Tibial artery (tissue), 4 donors: ENCODE measurements around the gene KRTAP10-7.
"Not testable (repeated sequence)": the region's sequence is repeated elsewhere in the genome, so short reads cannot be mapped to it uniquely, and the experiment has no call there.

ENCODE experiments used
- DNase-seq, 2 donors: peaks; one replicate each; pipeline ENCODE4 v3.0.0-alpha.2; 2019
- H3K27ac ChIP-seq, 2 donors: fragments of 200-600 bp; sonication (generic) in 1 of 2; 1 replicate in 1 of 2; 2 replicates in 1 of 2; pipeline ENCODE4 v1.5.1; 2018 to 2019; ENCODE audit warnings: mild to moderate bottlenecking in 1 of 2
- H3K27me3 ChIP-seq, 2 donors: fragments of 200-600 bp; sonication (generic) in 1 of 2; one replicate each; pipeline versions ENCODE4 v1.5.1 to v1.6.0; 2016 to 2019
- H3K36me3 ChIP-seq, 3 donors: fragments of 200-600 bp; sonication (generic) in 2 of 3; one replicate each; pipeline ENCODE4 v1.5.1; 2016 to 2019; ENCODE audit warnings: mild to moderate bottlenecking in 2 of 3
- H3K4me1 ChIP-seq, 4 donors: fragments of 200-600 bp; sonication (generic) in 2 of 4; 1 replicate in 3 of 4; 2 replicates in 1 of 4; pipeline ENCODE4 v1.5.1; 2016 to 2019
- H3K4me3 ChIP-seq, 2 donors: fragments of 200-600 bp; sonication (generic) in 1 of 2; 1 replicate in 1 of 2; 2 replicates in 1 of 2; pipeline ENCODE4 v1.5.1; 2018 to 2019; ENCODE audit warnings: mild to moderate bottlenecking in 2 of 2
- H3K9me3 ChIP-seq, 3 donors: fragments of 200-600 bp; sonication (generic) in 1 of 3; one replicate each; pipeline ENCODE4 v1.5.1; 2016 to 2019
- intact Hi-C: fragments of 100-400 bp; cut with DNase I; formaldehyde crosslinking; loops from one replicate; pipeline ENCODE4 v1.15.0; 2023; ENCODE audit warnings: low total_unique reads
- TF ChIP-seq, protein P1 (sequence below), 2 experiments: fragments of 200-600 bp in 1 of 2; fragments of 450-650 bp in 1 of 2; IDR thresholded peaks; one replicate each; pipeline ENCODE4 v1.5.1; 2017 to 2019; ENCODE audit warnings: antibody characterized with exemption in 2 of 2, mild to moderate bottlenecking in 1 of 2, moderate library complexity in 1 of 2

The KRTAP10-7 gene

DNA sequence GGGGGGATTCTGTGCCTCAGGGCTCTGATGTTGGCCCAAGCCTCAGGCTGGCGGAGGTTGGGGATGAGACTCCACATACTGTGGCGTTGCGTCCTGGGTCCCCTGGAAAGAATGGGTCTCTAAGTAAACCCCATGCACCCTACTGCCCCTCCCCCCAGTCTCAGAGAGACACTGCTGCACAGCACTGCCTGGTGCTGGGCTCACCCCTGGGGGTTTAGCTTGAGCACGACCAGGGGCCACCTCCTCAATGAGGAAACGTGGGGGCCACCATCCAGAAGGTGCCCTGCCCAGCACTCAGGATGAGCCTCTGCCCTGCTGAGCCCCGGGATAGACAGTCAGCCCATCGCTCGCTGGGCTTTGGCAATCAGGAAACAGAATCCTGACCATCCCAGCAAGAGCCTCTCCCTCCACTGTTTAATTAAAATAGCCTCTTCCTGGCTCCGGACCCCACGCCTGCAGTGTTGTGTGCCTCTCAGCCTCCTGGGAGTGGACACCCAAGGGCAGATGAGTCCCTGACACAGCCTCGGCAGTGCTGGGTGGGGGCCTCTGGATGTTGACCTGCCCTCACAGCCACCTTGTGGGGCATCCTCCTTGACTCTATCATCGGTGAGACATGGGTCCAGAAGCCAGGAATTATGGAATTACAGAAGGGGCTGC is 30.4 kb upstream of the KRTAP10-7 start:
- no peak for DNase-seq

DNA sequence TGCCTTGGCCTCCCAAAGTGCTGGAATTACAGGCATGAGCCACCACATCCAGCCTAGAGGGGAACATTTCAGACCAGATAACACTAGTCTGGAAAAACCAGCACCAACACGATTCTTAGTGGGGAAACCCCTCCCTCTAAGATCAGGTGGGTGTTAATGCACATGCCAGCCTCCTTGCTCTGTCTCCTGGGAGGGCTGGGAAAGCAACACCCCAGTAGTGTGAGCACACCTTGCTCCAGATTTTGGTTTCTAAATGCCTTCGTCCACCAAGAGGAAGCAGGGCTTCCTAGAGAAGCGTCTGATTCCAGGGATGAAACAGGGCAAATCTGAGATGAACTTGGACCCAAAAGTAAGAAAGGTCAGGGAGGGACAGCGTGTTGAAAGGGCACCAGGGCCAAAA is 29.1 kb upstream of the KRTAP10-7 start:
- Histone ChIP-seq H3K27me3 (peaks cover 0 to 40% of the 10 kb centered on the region in 2 donors), H3K36me3 (no peaks in the 10 kb centered on the region), H3K4me1 (no peaks in the 10 kb centered on the region), H3K27ac (no peak overlapping the region), H3K9me3 (peaks cover 0 to 8% (median 5%) of the 10 kb centered on the region in 3 donors), H3K4me3 (no peak overlapping the region)
- TF ChIP-seq, protein P1, sequence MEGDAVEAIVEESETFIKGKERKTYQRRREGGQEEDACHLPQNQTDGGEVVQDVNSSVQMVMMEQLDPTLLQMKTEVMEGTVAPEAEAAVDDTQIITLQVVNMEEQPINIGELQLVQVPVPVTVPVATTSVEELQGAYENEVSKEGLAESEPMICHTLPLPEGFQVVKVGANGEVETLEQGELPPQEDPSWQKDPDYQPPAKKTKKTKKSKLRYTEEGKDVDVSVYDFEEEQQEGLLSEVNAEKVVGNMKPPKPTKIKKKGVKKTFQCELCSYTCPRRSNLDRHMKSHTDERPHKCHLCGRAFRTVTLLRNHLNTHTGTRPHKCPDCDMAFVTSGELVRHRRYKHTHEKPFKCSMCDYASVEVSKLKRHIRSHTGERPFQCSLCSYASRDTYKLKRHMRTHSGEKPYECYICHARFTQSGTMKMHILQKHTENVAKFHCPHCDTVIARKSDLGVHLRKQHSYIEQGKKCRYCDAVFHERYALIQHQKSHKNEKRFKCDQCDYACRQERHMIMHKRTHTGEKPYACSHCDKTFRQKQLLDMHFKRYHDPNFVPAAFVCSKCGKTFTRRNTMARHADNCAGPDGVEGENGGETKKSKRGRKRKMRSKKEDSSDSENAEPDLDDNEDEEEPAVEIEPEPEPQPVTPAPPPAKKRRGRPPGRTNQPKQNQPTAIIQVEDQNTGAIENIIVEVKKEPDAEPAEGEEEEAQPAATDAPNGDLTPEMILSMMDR (IDR thresholded peaks at IDR 0.05): no peak
- DNase-seq: no peak
- intact Hi-C loops: no loop called here

More for the DNA sequence above, 30.4 kb upstream of the KRTAP10-7 start:
- Histone ChIP-seq H3K4me3 (no peak overlapping the region), H3K27ac (no peak overlapping the region), H3K4me1 (no peaks in the 10 kb centered on the region), H3K27me3 (peaks cover 0 to 36% of the 10 kb centered on the region in 2 donors), H3K36me3 (no peaks in the 10 kb centered on the region), H3K9me3 (peaks cover 0 to 8% (median 5%) of the 10 kb centered on the region in 3 donors)
- intact Hi-C loops: no loop called here
- TF ChIP-seq, protein P1 (IDR thresholded peaks at IDR 0.05): no peak

DNA sequence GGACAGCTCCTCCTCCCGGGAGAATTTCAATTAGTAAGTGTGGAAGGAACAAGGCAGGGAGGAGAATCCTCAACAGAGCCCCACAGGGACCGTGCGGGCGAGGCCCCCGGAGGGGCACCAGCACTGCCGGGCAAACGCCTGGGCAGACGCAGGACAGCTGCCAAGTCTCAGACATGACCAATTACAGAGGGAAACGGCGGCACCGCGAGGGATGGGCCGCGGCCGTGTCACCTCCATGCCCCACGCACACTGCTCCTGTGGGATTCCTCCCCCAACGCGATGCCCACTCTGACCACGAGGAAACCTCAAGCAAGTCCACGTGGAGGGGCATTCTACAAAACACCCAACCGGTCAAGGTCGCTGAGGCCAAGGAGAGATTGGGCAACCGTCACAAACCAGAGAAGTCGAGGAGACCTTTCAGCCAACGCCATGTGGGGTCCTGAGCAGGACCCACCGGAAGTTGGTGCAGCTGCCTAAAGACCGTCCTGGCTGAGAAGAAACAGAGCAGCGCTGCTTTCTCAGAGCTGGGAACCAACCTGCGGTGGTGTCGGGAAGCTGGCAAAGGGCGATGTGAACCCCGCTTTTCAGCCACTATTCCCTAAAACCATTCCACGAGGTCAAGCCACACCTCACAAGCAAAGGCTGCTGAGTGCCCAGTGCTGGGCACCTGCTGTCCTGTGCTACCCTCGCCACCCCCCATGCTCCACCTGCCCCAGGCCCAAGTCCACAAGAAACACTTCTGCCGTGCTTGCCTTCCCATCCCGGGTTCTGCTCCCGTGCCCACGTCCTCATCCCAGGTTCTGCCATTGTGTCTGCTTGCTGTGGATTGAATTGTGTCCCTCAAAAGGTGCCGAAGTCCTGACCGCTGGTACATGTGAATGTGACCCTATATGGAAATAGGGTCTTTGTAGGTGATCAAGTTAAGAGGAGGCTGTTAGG is 28.3 kb upstream of the KRTAP10-7 start:
- H3K4me3 ChIP-seq: no peak overlapping the region
- H3K27me3 ChIP-seq: peaks cover 0 to 40% of the 10 kb centered on the region in 2 donors
- H3K36me3 ChIP-seq: no peaks in the 10 kb centered on the region
- peaks cover 0 to 17% (median under 1%) of the 10 kb centered on the region in 3 donors for H3K9me3 ChIP-seq
- no peaks in the 10 kb centered on the region for H3K4me1 ChIP-seq
- intact Hi-C loops: no loop called here
- TF ChIP-seq, protein P1 (IDR thresholded peaks at IDR 0.05): no peak
- H3K27ac ChIP-seq: no peak overlapping the region
- no peak for DNase-seq

DNA sequence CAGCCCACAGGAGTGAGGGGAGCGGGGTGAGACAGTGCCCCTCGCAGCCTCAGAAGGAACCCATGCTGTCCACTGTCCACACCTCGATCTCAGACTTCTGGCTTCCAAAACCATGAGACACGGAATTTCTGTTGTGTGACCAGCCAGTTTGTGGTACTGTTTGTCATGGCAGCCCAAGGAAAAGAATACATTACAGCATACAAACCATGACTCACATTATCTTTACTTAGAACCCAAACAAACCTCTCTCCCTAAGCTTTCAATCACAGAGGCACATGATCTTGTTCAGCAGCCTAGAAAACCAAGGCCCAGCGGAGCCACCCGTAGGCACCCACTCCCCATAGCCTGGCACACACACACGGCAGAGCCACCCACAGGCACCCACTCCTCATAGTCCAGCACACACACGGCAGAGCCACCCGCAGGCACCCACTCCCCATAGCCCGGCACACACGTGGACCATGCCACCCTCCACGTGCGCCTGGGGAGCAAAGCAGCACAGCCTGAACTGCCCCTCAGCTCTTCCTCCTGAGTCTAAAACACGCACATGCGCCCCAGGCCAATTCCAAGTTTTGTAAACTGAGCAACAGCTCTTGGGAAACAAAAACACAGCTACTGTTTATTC is 27.3 kb upstream of the KRTAP10-7 start:
- no peak for DNase-seq
- intact Hi-C loops: no loop called here
- no peak overlapping the region for H3K4me3 ChIP-seq
- H3K9me3 ChIP-seq: peaks cover 0 to 21% (median 6%) of the 10 kb centered on the region in 3 donors
- H3K36me3 ChIP-seq: no peaks in the 10 kb centered on the region
- TF ChIP-seq, protein P1 (IDR thresholded peaks at IDR 0.05): no peak
- H3K27ac ChIP-seq: no peak overlapping the region
- H3K4me1 ChIP-seq: no peaks in the 10 kb centered on the region
- peaks cover 0 to 36% of the 10 kb centered on the region in 2 donors for H3K27me3 ChIP-seq

DNA sequence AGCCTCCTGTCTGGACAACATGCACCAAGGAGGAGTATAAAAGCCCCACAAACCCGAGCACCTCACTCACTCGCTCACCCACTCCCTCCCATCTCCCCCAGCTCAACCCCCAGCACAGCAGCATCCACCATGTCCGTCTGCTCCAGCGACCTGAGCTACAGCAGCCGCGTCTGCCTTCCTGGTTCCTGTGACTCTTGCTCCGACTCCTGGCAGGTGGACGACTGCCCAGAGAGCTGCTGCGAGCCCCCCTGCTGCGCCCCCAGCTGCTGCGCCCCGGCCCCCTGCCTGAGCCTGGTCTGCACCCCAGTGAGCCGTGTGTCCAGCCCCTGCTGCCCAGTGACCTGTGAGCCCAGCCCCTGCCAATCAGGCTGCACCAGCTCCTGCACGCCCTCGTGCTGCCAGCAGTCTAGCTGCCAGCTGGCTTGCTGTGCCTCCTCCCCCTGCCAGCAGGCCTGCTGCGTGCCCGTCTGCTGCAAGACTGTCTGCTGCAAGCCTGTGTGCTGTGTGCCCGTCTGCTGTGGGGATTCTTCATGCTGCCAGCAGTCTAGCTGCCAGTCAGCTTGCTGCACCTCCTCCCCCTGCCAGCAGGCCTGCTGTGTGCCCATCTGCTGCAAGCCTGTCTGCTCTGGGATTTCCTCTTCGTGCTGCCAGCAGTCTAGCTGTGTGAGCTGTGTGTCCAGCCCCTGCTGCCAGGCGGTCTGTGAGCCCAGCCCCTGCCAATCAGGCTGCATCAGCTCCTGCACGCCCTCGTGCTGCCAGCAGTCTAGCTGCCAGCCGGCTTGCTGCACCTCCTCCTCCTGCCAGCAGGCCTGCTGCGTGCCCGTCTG is 26.6 kb upstream of the KRTAP10-7 start, which contains the start of gene KRTAP10-4:
Gene KRTAP10-4 (plus strand): TSS at position 100 of the 827 bp plus-strand sequence. CDS start 30 bp downstream, at position 130.
- H3K27ac ChIP-seq, intact Hi-C loops, H3K36me3 ChIP-seq, H3K4me1 ChIP-seq, H3K4me3 ChIP-seq: not testable (repeated sequence)
- peak in 1 of 2 donors; percentile 48 for DNase-seq
- H3K9me3 ChIP-seq: peaks cover 0 to 21% (median 6%) of the 10 kb centered on the region in 3 donors
- H3K27me3 ChIP-seq: peaks cover 0 to 28% of the 10 kb centered on the region in 2 donors
